Activated CD8-positive, alpha-beta memory T cell treated with anti-CD3 and anti-CD28 coated beads for 24 hours (primary cell): ENCODE data around the gene RIPOR3.
"Not testable (repeated sequence)": the region's sequence is repeated elsewhere in the genome, so short reads cannot be mapped to it uniquely, and the experiment has no call there.

ENCODE experiments used
- DNase-seq: peaks from one replicate; pipeline ENCODE4 v3.0.0-alpha.2; 2020

Gene RIPOR3

DNA sequence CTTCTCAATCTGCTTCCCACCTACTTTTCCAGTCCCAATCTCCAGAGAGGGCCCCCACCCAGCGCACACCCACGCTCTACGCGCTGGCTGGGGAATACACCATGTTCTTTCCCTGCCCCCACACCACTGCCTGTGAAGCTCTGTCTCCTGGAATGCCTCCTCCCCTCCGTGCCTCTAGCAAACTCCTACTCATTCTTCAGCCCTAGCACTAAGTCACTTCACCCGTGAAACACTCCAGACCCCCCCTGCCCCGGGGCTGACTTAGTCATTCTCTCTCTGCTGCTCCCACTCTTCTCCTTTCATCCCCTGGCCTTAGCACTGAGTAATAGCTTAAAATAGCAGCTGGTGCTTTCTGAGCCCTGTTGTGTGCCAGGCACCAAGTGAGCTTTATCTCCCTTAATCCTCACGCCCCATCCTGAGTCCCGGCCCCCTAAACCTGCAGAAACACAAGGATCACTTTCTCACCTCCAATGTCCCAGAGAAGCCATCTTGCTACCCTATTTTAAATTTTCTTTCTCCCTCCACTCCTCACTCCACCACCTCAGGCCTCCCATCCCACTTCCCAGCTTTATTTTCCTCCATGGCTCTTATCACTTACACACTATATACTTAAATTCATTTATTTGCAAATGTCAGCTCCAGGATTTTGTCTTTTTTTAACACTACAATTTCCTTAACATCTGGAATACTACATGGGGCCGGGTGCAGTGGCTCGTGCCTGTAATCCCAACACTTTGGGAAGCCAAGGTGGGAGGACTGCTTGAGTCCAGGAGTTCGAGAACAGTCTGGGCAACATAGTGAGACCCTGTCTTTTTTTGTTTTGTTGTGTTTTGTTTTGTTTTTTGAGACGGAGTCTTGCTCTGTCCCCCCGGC, 33.7 kb upstream of the RIPOR3 start:
- DNase-seq = peak; percentile 83

- no peak for DNase-seq
Observed at GRCh38 chr20:50724112-50724725, 32.9 kb upstream of the RIPOR3 start.

GRCh38 chr20:50723672-50724071, 32.3 kb upstream of the RIPOR3 start:
- no peak for DNase-seq

DNA sequence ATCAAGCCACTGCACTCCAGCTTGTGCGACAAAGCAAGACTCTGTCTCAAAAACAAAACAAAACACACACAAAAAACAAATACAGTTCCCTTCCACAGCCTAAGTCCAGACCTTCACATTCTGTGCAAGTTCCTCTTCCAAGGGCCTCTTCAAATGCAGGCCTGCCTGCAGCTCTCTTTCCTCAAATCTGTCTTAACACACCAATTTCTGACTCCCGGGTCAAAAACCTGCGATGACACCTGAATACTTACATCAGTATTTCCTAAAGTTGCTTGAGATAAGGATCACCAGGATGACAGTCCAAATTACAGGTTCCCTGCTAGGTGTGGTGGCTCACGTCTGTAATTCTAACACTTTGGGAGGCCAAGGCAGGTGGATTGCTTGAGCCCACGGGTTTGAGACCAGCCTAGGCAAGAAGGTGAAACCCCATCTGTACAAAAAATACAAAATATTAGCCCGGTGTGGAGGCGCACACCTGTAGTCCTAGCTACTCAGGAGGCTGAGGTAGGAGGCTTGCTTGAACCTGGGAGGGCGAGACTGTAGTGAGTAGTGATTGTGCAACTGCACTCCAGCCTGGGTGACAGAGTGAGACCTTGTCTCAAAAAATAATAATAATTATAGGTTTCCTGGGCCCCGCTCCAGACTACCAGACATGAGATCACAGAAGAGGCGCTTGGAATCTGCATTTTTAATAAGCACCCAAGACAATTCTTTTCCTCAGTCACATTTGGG, 31.2 kb upstream of the RIPOR3 start:
- no peak for DNase-seq

DNA sequence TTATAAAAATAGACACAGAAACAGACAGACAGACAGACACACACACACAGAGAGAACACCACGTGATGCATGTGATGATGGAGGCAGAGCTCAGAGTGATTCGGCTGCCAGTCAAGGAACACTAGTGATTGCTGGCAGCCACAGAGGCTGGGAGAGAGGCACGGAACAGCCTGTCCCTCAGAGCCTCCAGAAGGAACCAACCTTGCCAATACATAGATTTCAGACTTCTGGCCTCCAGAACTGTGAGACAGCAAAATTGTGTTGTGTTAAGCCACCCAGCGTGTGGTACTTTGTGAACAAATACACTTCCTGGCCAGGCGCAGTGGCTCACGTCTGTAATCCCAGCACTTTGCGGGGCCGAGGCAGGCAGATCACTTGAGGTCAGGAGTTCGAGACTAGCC, 30.5 kb upstream of the RIPOR3 start:
- no peak for DNase-seq

GRCh38 chr20:50720582-50720981, 29.2 kb upstream of the RIPOR3 start:
- no peak for DNase-seq

- DNase-seq = no peak
Observed at GRCh38 chr20:50720026-50720425, 28.7 kb upstream of the RIPOR3 start.

GRCh38 chr20:50719328-50719727, 28.0 kb upstream of the RIPOR3 start:
- DNase-seq = no peak

DNA sequence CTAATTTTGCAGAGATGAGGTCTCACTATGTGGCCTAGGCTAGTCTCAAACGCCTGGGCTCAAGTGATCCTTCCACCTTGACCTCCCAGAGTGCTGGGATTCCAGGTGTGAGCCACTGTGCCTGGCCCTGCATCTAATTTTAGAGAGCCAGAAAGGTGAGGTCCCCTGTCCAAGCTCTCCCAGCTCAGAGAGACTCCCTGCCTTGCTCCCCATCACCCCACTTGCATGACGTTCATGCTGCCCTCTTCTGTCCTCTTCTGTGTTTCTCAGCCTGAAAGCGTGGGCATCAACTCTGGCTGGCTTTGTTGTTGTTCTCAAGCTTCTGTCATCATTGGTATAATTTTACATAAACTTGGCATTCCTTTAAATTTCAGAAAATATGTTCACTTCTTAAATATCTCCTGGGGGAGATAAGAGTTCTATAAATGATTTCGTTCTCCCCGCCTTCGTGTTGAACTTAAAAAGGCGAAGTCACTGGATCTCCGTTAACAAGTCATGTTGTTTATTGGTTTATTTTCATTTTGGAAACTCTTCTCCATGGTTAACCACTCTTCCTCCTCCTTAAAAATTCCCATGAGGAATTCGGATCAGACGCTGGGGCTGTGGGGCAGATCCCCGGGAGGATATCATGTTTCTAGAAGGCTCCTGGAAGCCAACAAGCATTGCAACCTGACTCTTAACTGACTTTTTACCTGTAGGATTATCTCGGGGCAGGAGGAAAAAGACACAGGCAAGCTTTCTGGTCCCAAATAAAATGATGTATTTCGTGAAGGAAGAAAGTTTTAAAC, 26.8 kb upstream of the RIPOR3 start:
- no peak for DNase-seq

DNA sequence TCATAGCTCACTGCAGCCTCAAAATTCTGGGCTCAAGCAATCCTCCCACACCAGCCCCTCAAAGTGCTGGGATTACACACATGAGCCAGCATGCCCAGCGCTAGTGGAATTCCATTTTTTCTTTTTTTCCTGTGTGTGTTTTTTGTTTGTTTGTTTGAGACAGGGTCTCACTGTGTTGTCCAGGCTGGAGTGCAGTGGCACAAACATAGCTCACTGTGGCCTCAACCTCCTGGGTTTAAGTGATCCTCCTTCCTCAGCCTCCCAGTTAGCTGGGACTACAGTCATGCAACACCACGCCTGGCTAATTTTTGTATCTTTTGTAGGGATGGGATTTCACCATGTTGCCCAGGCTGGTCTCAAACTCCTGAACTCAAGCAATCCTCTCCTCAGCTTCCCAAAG, 26.0 kb upstream of the RIPOR3 start:
- DNase-seq = no peak

DNA sequence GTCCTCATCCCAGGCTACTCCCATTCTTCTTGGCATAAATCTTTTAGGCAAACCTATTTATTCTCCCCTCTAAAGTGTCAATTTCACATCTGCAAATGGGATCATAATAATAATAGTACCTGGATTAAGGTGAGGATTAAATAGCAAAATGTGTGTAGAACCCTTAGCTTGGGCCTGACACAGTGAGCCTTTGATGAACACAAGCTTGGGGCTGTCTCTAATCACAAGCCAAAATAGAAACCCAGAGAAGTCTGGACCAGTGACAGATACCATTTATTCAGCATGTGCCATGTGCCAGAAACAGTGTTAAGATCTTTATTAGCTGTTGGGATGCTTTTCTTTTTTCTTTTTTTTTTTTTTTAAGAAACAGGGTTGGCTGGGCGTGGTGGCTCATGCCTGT, 25.2 kb upstream of the RIPOR3 start:
- no peak for DNase-seq

DNA sequence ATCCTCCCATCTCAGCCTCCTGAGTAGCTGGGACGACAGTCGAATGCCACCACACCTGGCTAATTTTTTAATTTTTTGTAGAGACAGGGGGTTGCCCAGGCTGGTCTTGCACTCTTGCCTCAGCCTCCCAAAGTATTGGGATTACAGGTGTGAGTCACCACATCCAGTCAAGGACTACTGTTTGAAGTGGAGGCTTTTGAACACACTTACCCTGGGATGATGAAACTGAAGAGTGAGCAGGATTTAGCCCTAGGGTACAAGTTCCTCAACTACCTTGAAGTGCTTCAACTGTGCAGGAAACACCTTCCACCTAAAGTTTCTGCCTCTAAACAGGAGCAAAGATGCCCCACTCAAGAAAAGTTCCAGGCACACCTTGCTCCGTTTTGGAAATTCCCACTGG, 24.4 kb upstream of the RIPOR3 start:
- no peak for DNase-seq

- not testable (repeated sequence) for DNase-seq
Observed at GRCh38 chr20:50714426-50714825, 23.1 kb upstream of the RIPOR3 start.

- no peak for DNase-seq
Observed at GRCh38 chr20:50713657-50714101, 22.3 kb upstream of the RIPOR3 start.

- DNase-seq = no peak
Observed at GRCh38 chr20:50712771-50713656, 21.7 kb upstream of the RIPOR3 start.

DNA sequence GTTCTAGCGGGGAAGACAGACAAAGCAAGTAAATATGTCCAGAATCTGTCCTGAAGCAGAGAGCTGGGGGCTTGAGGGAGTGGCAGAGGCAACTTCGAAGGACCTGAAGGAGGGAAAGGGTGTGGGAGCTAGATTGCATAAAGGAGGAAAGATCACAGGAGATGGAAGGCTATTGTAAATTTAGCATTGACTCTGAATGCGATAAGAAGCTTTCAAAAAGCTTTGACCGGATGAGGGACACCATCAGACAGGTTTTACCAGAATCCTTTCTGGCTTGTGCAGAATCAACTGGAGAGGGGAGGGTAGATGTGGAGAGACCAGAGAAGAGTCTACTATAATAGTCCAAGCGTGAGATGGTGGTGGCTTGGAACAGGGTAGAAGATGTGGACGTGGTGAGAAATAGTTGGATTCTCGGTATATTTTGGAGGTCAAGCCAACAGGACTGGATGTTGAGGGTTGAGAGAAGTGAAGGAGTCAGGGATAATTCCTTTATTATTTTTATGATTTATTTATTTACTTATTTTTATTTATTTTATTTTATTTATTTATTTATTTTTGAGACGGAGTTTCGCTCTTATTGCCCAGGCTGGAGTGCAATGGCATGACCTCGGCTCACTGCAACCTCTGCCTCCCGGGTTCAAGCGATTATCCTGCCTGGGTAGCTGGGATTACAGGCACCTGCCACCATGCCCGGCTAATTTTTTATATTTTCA, 19.9 kb upstream of the RIPOR3 start:
- no peak for DNase-seq

DNA sequence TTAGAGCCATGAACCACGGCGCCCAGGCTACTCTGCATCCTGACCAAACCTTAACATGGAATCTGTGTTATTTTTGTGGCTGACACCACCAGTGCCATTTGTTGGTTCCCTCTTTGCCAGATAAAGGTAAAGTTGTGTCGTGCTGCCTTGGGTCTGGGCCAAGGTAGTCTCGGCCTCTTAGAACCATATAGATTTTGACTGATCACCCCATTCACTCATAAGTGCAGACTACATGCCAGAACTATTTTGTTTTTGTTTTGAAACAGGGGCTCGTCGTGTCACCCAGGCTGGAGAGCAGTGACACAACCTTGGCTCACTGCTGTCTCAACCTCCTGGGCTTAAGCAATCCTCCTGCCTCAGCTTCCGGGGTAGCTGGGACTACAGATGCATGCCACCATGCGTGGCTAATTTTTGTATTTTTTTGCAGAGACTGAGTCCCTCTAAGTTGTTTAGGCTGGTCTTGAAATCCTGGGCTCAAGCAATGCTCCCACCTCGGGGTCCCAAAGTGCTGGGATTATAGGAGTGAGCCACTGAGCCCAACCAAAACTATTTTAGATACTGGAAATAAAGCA, 19.2 kb upstream of the RIPOR3 start:
- no peak for DNase-seq

DNA sequence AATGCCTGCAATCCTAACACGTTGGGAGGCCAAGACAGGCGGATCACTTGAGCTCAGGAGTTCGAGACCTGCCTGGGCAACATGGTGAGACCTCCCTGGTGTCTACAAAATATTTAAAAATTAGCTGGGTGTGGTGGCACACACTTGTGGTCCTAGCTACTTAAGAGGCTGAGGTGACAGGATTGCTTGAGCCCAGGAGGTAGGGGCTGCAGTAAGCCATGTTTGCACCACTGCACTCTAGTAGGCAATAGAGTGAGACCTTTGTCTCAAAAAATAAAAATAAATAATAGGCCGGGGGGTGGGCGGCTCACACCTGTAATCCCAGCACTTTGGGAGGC, 18.3 kb upstream of the RIPOR3 start:
- no peak for DNase-seq

- DNase-seq = no peak
Observed at GRCh38 chr20:50708845-50709635, 17.7 kb upstream of the RIPOR3 start.

GRCh38 chr20:50704971-50705370, 13.6 kb upstream of the RIPOR3 start:
- DNase-seq = no peak
